Activated naive CD4-positive, alpha-beta T cell treated with anti-CD3 and anti-CD28 coated beads, Interleukin-2, amount 50 U/mL, for 24 hours (primary cell): ENCODE measurements around the gene RGS16.

Experiments used
- H3K27ac Mint-ChIP-seq: one replicate; pipeline ENCODE4 v1.8.0; 2021; ENCODE audit warnings: mild to moderate bottlenecking, mixed read lengths
- H3K27me3 Mint-ChIP-seq: one replicate; pipeline ENCODE4 v1.8.0; 2021; ENCODE audit warnings: mixed read lengths
- H3K36me3 Mint-ChIP-seq: one replicate; pipeline ENCODE4 v1.8.0; 2021; ENCODE audit warnings: mixed read lengths
- H3K4me1 Mint-ChIP-seq: one replicate; pipeline ENCODE4 v1.8.0; 2021; ENCODE audit warnings: mixed read lengths
- H3K4me3 Mint-ChIP-seq: one replicate; pipeline ENCODE4 v1.8.0; 2021; ENCODE audit warnings: mild to moderate bottlenecking, mixed read lengths
- H3K9me3 Mint-ChIP-seq: one replicate; pipeline ENCODE4 v1.8.0; 2021; ENCODE audit warnings: mixed read lengths

The RGS16 gene

GRCh38 chr1:182552527-182552926 is 51.7 kb downstream of the RGS16 start:
- Mint-ChIP-seq H3K27me3 (no peaks in the 10 kb centered on the region), H3K4me3 (no peak overlapping the region), H3K4me1 (no peaks in the 10 kb centered on the region), H3K9me3 (no peaks in the 10 kb centered on the region), H3K27ac (no peak overlapping the region), H3K36me3 (no peaks in the 10 kb centered on the region)

GRCh38 chr1:182549811-182550210 is 54.4 kb downstream of the RGS16 start:
- H3K27ac Mint-ChIP-seq = no peak overlapping the region
- peaks cover 12% of the 10 kb centered on the region for H3K27me3 Mint-ChIP-seq
- no peak overlapping the region for H3K4me3 Mint-ChIP-seq
- H3K36me3 Mint-ChIP-seq = no peaks in the 10 kb centered on the region
- no peaks in the 10 kb centered on the region for H3K9me3 Mint-ChIP-seq
- no peaks in the 10 kb centered on the region for H3K4me1 Mint-ChIP-seq

DNA sequence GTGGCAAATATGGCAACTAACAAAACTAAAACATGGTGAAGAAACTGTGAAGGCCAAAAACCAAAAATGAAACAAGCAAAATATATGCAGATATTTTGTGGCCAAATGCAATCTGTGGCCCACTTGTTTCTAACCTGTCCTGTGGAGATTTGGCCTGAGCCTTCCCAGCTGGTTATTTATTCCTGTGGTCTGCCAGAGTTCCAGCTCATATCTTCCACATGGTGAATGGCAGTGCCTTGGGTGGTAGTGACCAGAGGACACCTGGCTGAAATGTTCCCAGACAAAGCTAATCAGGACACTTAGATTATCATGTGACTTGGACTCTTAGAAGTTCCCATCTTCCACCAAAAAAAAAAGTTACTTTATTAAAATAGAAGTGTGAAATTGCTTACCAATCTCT is 54.8 kb downstream of the RGS16 start:
- Mint-ChIP-seq H3K27ac (no peak overlapping the region), H3K27me3 (peaks cover 14% of the 10 kb centered on the region), H3K9me3 (no peaks in the 10 kb centered on the region), H3K4me1 (no peaks in the 10 kb centered on the region), H3K4me3 (no peak overlapping the region), H3K36me3 (no peaks in the 10 kb centered on the region)
